ENCODE data around the gene ZNF177.

GRCh38 chr19:9348253-9348652, 14.6 kb upstream of the ZNF177 start:
- TF ChIP-seq POLR2AphosphoS5 (IDR thresholded peaks at IDR 0.05) (no peak), CTCF (IDR thresholded peaks at IDR 0.05) (no peak), POLR2A (IDR thresholded peaks at IDR 0.05) (no peak)

Measured in breast epithelium (tissue), 3 donors.